Activated T-cell treated with anti-CD3 and anti-CD28 coated beads, Interleukin-2, amount 50 U/mL, for 48 hours (primary cell): ENCODE measurements around the gene STX2.
A peak's percentile ranks its signal among the peaks of the same experiment; 100 is the strongest.
"Not testable (repeated sequence)": the region's sequence is repeated elsewhere in the genome, so short reads cannot be mapped to it uniquely, and the experiment has no call there.

Source experiments
- DNase-seq, 2 experiments: peaks; one replicate each; pipeline ENCODE4 v3.0.0-alpha.2; 2020

STX2 gene

DNA sequence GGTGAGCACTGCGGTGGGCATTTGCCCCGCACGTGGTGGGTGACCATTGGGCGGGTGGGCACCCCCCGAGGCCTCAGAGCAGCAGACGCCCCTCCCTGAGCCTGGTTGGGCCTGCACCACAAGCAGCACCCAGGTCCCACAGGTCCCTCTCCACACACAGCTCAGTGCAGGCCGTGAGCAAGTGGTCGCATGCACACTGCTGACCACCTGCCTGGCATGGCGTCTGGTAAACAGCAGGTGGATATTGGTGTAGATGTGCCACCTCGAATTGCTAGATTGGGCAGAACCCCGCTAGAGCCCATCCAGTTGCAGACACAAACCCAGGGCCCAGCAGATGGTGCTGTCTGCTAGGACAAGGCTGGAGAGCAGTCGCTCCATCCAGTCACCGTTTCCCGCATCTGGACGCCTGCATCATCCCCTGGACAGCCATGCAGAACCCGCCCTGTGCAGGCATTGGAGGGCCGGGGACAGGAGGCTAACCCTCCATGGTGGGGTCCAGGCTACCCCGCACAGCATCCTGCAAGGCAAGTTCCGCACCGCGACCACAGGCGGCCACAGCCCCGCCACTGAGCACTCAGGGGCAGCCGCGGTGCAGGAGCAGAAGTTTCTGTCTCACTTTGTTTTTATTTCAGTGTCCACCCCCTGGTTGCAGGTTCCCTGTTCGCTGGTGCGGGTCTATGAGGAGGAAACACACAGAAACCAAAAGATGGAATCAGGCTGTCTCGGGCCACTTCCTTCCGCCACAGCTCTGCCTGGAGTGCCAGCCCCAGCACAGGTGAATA, 77.3 kb downstream of the STX2 start:
- peak; percentile 70 to 78 for DNase-seq

DNA sequence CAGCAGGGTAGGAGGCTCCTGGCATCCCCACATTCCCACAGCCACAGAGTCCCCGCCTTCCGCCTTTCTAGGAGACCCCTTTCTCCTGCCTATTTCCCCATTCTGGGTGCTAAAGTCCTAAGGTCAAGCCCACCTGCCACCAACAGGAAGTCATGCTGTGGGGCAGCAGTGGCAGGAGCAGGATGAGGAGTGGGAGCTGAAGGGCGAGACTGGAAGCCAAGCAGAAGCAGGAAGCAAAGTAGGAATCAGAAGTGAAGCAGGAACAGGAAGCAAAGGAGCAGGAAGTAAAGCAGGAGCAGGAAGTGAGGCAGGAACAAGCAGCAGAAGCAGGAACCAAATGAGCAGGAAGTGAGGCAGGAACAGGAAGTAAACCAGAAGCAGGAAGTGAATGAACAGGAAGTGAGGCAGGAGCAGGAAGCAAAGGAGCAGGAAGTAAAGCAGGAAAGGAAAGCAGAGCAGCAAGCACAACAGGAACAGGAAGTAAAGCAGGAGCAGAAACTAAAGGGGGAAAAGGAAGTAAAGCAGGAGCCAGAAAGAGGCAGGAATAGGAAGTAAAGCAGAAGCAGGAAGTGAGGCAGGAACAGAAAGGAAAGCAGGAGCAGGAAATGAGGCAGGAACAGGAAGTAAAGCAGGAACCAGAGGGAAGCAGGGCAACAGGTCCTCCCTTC, 84.7 kb downstream of the STX2 start:
- no peak for DNase-seq

DNA sequence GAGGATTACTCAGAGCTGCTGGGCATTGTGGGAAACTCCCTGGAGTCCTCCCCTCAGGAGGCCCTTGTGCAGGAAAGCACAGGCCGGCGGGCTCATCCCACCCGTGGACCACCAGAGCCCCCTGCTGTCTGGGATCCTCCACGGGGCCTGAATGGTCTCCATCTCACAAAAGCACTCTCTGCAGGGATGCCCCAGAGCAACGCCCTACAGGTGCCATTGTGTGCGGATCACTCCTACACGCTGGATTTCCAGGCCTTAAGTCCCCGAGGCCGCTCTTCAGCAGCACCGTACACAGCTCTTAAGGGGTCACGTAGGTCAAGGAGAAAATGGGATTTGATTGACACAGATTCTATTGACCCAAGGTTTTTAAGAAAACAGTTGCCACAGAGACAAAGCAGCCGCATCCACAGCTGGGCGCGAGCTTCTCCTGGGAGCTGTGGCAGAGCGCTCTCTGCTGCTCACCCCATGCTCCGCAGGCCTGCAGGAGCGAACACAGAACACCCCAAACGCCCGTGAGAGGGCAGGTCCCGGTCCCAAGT, 86.3 kb downstream of the STX2 start:
- no peak for DNase-seq

DNA sequence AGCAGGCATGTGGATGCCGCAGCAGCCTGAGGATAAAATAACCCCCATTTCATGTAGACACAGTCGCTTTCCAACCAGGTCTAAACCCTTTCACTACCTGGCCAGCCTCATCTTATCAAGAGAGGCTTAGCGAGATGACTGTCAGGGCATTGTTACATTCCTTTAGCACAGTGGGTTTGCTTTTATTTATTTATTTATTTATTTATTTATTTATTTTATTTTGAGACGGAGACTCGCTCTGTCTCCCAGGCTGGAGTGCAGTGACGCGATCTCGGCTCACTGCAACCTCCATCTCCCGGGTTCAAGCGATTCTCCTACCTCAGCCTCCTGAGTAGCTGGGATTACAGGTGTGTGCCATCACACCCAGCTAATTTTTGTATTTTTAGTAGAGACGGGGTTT, 87.0 kb downstream of the STX2 start:
- not testable (repeated sequence) for DNase-seq

DNA sequence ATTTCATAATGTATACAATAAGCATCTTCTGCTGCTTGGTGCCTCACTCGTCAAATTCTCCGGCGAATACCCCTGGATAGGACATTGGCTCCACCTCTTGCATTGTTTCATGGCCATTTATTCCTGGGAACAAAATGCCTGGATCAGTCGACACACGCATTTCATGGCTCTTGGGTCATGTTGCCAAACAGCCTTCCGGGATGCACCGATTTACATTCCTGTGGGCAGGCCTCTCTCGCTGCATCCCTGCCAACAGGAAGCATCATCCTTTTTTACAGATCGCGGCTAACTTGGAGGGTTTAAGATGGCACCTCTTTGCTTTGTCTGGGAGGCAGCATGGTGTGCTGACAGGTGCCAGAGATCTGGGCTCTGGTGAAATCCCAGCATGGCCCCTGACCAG, 90.3 kb downstream of the STX2 start:
- no peak for DNase-seq

DNA sequence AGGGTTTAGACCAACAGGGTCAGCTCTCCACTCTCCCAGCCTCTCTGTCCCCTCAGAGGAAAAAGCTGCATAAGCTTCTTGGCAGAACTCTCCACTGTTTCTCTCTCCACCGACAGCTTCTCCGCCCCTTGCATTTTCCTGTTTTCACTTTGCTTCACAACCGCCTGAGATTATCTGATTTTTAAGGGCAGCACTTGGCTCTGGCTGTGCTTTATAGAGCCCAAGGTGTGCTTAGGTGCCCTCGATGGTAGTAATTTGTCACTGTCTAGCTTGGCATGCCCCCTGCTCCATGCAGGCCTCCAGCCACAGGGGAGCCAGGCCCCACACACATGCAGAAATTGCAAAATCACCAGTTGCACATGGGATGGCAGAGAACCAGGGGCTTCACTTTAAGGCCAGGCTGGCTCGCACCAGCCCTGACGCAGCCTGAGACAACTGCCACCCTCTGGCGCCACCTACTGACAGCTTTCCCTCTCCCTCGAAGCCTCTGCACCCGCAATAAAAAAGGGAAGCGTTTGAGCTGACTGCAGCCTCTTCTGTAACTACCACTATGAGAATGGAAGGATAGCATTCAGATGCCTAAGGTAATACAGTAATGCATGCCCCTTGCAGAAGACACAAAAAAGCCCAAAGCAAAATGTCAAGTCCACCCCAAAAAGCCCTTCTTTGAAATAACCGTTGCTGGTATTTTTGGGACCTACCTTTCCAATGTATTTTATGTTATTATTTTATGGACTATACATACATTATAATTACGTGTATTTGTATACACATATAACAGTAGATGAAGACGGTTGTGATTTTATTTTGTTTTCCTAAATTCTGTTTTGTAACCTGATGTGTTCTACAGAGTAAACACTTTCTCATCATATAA, 90.9 kb downstream of the STX2 start:
- DNase-seq: peak; percentile 84 to 85

DNA sequence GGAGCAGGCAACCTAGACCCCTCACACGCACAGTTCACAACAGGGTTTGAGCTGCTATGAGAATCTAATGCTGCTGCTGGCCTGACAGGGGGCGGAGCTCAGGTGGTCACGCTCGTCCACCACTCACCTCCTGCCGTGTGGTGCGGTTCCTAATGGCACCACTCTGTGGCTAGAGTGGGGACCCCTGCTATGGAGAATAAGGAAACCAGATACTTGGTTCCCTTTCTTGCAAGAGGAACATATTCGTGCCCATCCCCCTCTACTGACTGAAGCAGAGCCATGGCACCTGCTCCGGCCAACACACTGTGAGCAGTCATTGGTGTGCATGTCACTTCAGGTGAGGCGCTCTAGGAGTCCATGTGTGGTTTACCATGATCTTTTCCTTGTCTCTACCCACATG, 92.5 kb downstream of the STX2 start:
- DNase-seq: no peak

DNA sequence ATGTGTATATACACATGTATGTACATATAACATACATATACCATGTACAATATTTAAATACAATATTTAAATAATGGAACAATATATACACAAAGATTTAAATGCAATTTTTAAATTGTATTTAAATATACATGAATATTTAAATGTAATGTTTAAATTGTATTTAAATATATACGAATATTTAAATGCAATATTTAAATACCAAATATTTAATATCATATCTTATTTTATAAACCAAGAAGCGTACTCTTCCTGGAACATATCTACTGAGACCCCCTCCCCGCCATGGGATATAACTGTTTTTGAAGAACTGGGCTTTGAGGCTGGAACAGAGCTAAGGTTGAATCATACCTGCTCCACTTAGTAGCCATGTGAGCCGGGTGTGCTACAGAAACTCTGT, 93.1 kb downstream of the STX2 start:
- no peak for DNase-seq

DNA sequence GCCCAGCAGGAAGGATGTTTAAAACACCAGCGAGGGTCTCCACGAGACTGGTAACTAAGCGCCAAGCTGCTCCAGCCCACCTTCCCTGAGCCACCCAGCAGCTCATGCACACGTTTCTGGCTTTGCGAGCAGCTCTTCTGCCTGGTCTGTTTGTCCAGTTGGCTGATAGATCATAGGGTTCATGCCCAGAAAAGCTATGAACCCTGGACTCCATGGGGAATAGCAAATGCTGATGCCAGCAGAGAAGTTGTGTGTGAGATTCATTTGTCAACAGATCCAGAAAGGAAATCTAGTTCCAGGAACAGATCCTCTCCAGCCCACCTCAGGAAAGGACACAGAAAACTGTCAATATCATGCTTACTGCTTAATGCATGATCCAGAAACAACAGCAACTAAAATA, 94.8 kb downstream of the STX2 start:
- no peak for DNase-seq

DNA sequence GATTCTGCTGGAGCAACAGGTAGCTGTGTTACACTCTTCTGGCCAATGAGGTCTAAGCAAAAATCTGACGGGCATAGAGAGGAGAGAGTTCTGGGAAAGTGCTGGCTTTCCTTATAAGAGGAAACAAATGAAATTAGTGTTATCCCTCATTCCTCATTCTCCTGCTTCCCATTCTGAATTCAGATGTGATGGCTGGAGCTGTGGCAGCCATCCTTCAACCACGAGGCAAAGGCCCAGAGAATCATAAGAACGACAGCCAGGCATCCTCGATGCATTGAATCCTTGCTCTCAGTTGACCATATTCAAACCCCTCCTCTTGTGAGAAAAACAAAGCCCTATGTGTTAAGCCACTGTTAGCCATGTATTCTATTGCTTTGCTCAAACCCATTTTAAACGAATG, 95.4 kb downstream of the STX2 start:
- DNase-seq: no peak

DNA sequence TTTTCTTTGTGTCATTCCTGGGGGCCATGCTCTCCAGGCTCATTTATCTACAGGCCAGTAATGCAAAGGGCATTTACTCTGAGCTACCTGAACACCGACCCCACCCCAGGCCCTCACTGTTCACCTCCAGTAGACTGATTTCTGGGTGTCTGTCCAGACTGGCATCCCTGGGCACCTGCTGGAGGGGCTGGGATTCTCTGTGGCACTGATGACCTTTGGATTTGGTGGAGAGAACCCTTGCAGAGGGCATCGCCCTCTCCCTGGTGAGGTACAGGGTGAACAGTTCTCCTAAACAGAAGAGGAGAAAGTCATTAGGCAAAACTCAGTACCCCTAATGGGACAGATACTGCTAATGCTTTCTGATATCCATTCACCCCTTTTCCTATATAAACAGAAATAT, 95.9 kb downstream of the STX2 start:
- DNase-seq: no peak

DNA sequence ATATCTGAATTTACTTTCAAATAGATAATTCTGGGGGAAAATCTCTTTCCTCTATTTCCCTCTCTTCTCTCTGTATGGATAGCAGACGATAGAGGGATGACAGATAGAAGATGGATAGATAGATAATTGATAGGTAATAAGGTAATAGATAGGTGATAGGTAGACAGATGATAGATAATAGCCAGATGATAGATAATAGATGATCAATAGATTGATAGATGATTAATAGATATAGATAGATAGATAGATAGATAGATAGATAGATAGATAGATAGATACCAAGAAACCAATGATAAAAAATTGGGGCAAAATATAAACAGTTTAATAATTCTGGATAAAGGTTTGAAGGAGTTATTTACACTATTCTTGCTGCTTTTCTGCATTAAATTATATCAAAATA, 96.3 kb downstream of the STX2 start:
- no peak for DNase-seq

DNA sequence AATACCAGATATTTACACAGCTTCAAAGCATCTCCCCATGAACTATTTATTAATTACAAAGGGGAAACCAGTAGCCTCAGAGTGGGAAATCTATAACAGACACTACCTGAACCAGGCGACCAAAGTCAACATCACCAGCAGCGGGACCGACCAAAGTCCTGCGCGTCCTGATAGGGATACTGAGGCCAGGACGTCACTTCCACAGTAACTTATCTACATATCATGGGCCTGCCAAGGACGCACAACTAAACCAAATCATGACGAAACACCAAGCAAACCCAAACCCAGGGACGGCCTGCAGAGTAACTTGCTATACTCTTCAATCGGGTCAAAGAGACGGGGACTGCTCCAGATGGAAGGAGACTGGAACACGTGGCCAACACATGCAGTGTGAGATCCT, 96.9 kb downstream of the STX2 start:
- no peak for DNase-seq
